Measurements from ENCODE around the gene NPAS2.
A peak's percentile ranks its signal among the peaks of the same experiment; 100 is the strongest.

Gene NPAS2

GRCh38 chr2:100998235-100998573, 178.3 kb downstream of the NPAS2 start:
- Histone ChIP-seq H3K9ac (ENCODE audit: low read length in 5 of 5) (no peak overlapping the region), H3K4me3 (ENCODE audit: low read depth in 1 of 5, low read length in 5 of 5) (no peak overlapping the region), H3K36me3 (ENCODE audit: control insufficient read depth in 5 of 5, insufficient read depth in 5 of 5, low read length in 5 of 5) (peaks cover 0 to 11% (median 0%) of the 10 kb centered on the region in 5 donors), H3K9me3 (ENCODE audit: control insufficient read depth in 5 of 5, low read length in 5 of 5) (no peaks in the 10 kb centered on the region), H3K27me3 (ENCODE audit: control insufficient read depth in 5 of 5, insufficient read depth in 4 of 5, low read length in 5 of 5) (no peaks in the 10 kb centered on the region), H3K27ac (ENCODE audit: low read depth, low read length) (no peak overlapping the region), H3K4me1 (ENCODE audit: control insufficient read depth in 5 of 5, insufficient read depth in 5 of 5, low read length in 5 of 5) (peaks cover 0 to 15% (median 13%) of the 10 kb centered on the region in 5 donors)

- H3K27me3 ChIP-seq (ENCODE audit: control insufficient read depth in 5 of 5, insufficient read depth in 4 of 5, low read length in 5 of 5) = no peaks in the 10 kb centered on the region
- no peak overlapping the region for H3K9ac ChIP-seq (ENCODE audit: low read length in 5 of 5)
- H3K4me3 ChIP-seq (ENCODE audit: low read depth in 1 of 5, low read length in 5 of 5) = no peak overlapping the region
- H3K36me3 ChIP-seq (ENCODE audit: control insufficient read depth in 5 of 5, insufficient read depth in 5 of 5, low read length in 5 of 5) = peaks cover 3 to 21% (median 15%) of the 10 kb centered on the region in 5 donors
- H3K27ac ChIP-seq (ENCODE audit: low read depth, low read length) = no peak overlapping the region
- peaks cover 0 to 29% (median 24%) of the 10 kb centered on the region in 5 donors for H3K4me1 ChIP-seq (ENCODE audit: control insufficient read depth in 5 of 5, insufficient read depth in 5 of 5, low read length in 5 of 5)
- H3K9me3 ChIP-seq (ENCODE audit: control insufficient read depth in 5 of 5, low read length in 5 of 5) = no peaks in the 10 kb centered on the region
Observed at GRCh38 chr2:100999995-101000394, 180.1 kb downstream of the NPAS2 start.

GRCh38 chr2:101001691-101002561, 182.0 kb downstream of the NPAS2 start, which contains the start of gene RPL31:
Gene RPL31 (plus strand): TSS chr2:101002289. CDS start chr2:101002702, 413 bp downstream.
- Histone ChIP-seq H3K4me3 (ENCODE audit: low read depth in 1 of 5, low read length in 5 of 5) (peak within 1 kb of the TSS; percentile 89 to 99 (median 94)), H3K27ac (ENCODE audit: low read depth, low read length) (peak within 1 kb of the TSS; percentile 71), H3K4me1 (ENCODE audit: control insufficient read depth in 5 of 5, insufficient read depth in 5 of 5, low read length in 5 of 5) (peaks cover 0 to 31% (median 24%) of the 10 kb centered on the region in 5 donors)

GRCh38 chr2:101002562-101003277, 182.8 kb downstream of the NPAS2 start:
- Histone ChIP-seq H3K9me3 (ENCODE audit: control insufficient read depth in 5 of 5, low read length in 5 of 5) (no peaks in the 10 kb centered on the region), H3K27ac (ENCODE audit: low read depth, low read length) (peak overlapping the region; percentile 71), H3K27me3 (ENCODE audit: control insufficient read depth in 5 of 5, insufficient read depth in 4 of 5, low read length in 5 of 5) (no peaks in the 10 kb centered on the region), H3K36me3 (ENCODE audit: control insufficient read depth in 5 of 5, insufficient read depth in 5 of 5, low read length in 5 of 5) (peaks cover 21 to 44% (median 42%) of the 10 kb centered on the region in 5 donors), H3K4me3 (ENCODE audit: low read depth in 1 of 5, low read length in 5 of 5) (peak overlapping the region; percentile 89 to 99 (median 94)), H3K4me1 (ENCODE audit: control insufficient read depth in 5 of 5, insufficient read depth in 5 of 5, low read length in 5 of 5) (peaks cover 0 to 31% (median 24%) of the 10 kb centered on the region in 5 donors), H3K9ac (ENCODE audit: low read length in 5 of 5) (peak overlapping the region; percentile 91 to 97 (median 92))

More at GRCh38 chr2:101001691-101002561, 182.0 kb downstream of the NPAS2 start, which contains the start of gene RPL31:
- H3K9ac ChIP-seq (ENCODE audit: low read length in 5 of 5) = peak within 1 kb of the TSS; percentile 91 to 97 (median 92)
- no peaks in the 10 kb centered on the region for H3K27me3 ChIP-seq (ENCODE audit: control insufficient read depth in 5 of 5, insufficient read depth in 4 of 5, low read length in 5 of 5)
- H3K9me3 ChIP-seq (ENCODE audit: control insufficient read depth in 5 of 5, low read length in 5 of 5) = no peaks in the 10 kb centered on the region
- H3K36me3 ChIP-seq (ENCODE audit: control insufficient read depth in 5 of 5, insufficient read depth in 5 of 5, low read length in 5 of 5) = peaks cover 16 to 36% (median 34%) of the 10 kb centered on the region in 5 donors

- H3K4me3 ChIP-seq (ENCODE audit: low read depth in 1 of 5, low read length in 5 of 5) = peak overlapping the region; percentile 89 to 99 (median 94)
- H3K9ac ChIP-seq (ENCODE audit: low read length in 5 of 5) = peak overlapping the region; percentile 91 to 97 (median 92)
- H3K27ac ChIP-seq (ENCODE audit: low read depth, low read length) = peak overlapping the region; percentile 71
- H3K36me3 ChIP-seq (ENCODE audit: control insufficient read depth in 5 of 5, insufficient read depth in 5 of 5, low read length in 5 of 5) = peaks cover 21 to 50% (median 47%) of the 10 kb centered on the region in 5 donors
- H3K4me1 ChIP-seq (ENCODE audit: control insufficient read depth in 5 of 5, insufficient read depth in 5 of 5, low read length in 5 of 5) = peaks cover 0 to 31% (median 24%) of the 10 kb centered on the region in 5 donors
- no peaks in the 10 kb centered on the region for H3K27me3 ChIP-seq (ENCODE audit: control insufficient read depth in 5 of 5, insufficient read depth in 4 of 5, low read length in 5 of 5)
- no peaks in the 10 kb centered on the region for H3K9me3 ChIP-seq (ENCODE audit: control insufficient read depth in 5 of 5, low read length in 5 of 5)
Observed at GRCh38 chr2:101003278-101003775, 183.4 kb downstream of the NPAS2 start.

GRCh38 chr2:101004620-101005325, 184.8 kb downstream of the NPAS2 start:
- no peaks in the 10 kb centered on the region for H3K27me3 ChIP-seq (ENCODE audit: control insufficient read depth in 5 of 5, insufficient read depth in 4 of 5, low read length in 5 of 5)
- no peak overlapping the region for H3K4me3 ChIP-seq (ENCODE audit: low read depth in 1 of 5, low read length in 5 of 5)
- H3K4me1 ChIP-seq (ENCODE audit: control insufficient read depth in 5 of 5, insufficient read depth in 5 of 5, low read length in 5 of 5) = peaks cover 0 to 31% (median 24%) of the 10 kb centered on the region in 5 donors
- peaks cover 21 to 57% (median 51%) of the 10 kb centered on the region in 5 donors for H3K36me3 ChIP-seq (ENCODE audit: control insufficient read depth in 5 of 5, insufficient read depth in 5 of 5, low read length in 5 of 5)
- H3K27ac ChIP-seq (ENCODE audit: low read depth, low read length) = no peak overlapping the region
- no peaks in the 10 kb centered on the region for H3K9me3 ChIP-seq (ENCODE audit: control insufficient read depth in 5 of 5, low read length in 5 of 5)
- peak overlapping the region in 2 of 5 donors; percentile 6 to 92 for H3K9ac ChIP-seq (ENCODE audit: low read length in 5 of 5)

GRCh38 chr2:101006065-101006715, 186.3 kb downstream of the NPAS2 start:
- peaks cover 0 to 31% (median 24%) of the 10 kb centered on the region in 5 donors for H3K4me1 ChIP-seq (ENCODE audit: control insufficient read depth in 5 of 5, insufficient read depth in 5 of 5, low read length in 5 of 5)
- H3K36me3 ChIP-seq (ENCODE audit: control insufficient read depth in 5 of 5, insufficient read depth in 5 of 5, low read length in 5 of 5) = peaks cover 25 to 69% (median 61%) of the 10 kb centered on the region in 5 donors
- H3K4me3 ChIP-seq (ENCODE audit: low read depth in 1 of 5, low read length in 5 of 5) = no peak overlapping the region
- no peak overlapping the region for H3K27ac ChIP-seq (ENCODE audit: low read depth, low read length)
- H3K9ac ChIP-seq (ENCODE audit: low read length in 5 of 5) = no peak overlapping the region
- H3K9me3 ChIP-seq (ENCODE audit: control insufficient read depth in 5 of 5, low read length in 5 of 5) = no peaks in the 10 kb centered on the region
- no peaks in the 10 kb centered on the region for H3K27me3 ChIP-seq (ENCODE audit: control insufficient read depth in 5 of 5, insufficient read depth in 4 of 5, low read length in 5 of 5)

GRCh38 chr2:101007415-101008345, 187.7 kb downstream of the NPAS2 start:
- Histone ChIP-seq H3K4me1 (ENCODE audit: control insufficient read depth in 5 of 5, insufficient read depth in 5 of 5, low read length in 5 of 5) (peaks cover 0 to 22% (median 15%) of the 10 kb centered on the region in 5 donors), H3K9me3 (ENCODE audit: control insufficient read depth in 5 of 5, low read length in 5 of 5) (no peaks in the 10 kb centered on the region), H3K36me3 (ENCODE audit: control insufficient read depth in 5 of 5, insufficient read depth in 5 of 5, low read length in 5 of 5) (peaks cover 25 to 78% (median 66%) of the 10 kb centered on the region in 5 donors), H3K27me3 (ENCODE audit: control insufficient read depth in 5 of 5, insufficient read depth in 4 of 5, low read length in 5 of 5) (no peaks in the 10 kb centered on the region), H3K4me3 (ENCODE audit: low read depth in 1 of 5, low read length in 5 of 5) (no peak overlapping the region), H3K27ac (ENCODE audit: low read depth, low read length) (no peak overlapping the region), H3K9ac (ENCODE audit: low read length in 5 of 5) (peak overlapping the region in 1 of 5 donors; percentile 21)

All from subcutaneous abdominal adipose tissue (tissue), 5 donors.